Peyer's patch (tissue), 4 donors: ENCODE results near the gene ADGRL3.

Experiments used
- POLR2A ChIP-seq, 2 donors: fragments of 450-650 bp; IDR thresholded peaks; one replicate each; pipeline ENCODE4 v1.5.1; 2017; ENCODE audit warnings: antibody characterized with exemption in 2 of 2, mild to moderate bottlenecking in 2 of 2, moderate library complexity in 2 of 2
- TF ChIP-seq, protein P1 (sequence below), 6 experiments: fragments of 450-650 bp in 4 of 6; fragments of 200-600 bp in 2 of 6; sonication (generic) in 1 of 6; IDR thresholded peaks; one replicate each; pipeline ENCODE4 v1.5.1; 2017 to 2019; ENCODE audit warnings: antibody characterized with exemption in 6 of 6, mild to moderate bottlenecking in 3 of 6, moderate library complexity in 1 of 6

- no peak for TF ChIP-seq POLR2A (IDR thresholded peaks at IDR 0.05)
- TF ChIP-seq, protein P1, sequence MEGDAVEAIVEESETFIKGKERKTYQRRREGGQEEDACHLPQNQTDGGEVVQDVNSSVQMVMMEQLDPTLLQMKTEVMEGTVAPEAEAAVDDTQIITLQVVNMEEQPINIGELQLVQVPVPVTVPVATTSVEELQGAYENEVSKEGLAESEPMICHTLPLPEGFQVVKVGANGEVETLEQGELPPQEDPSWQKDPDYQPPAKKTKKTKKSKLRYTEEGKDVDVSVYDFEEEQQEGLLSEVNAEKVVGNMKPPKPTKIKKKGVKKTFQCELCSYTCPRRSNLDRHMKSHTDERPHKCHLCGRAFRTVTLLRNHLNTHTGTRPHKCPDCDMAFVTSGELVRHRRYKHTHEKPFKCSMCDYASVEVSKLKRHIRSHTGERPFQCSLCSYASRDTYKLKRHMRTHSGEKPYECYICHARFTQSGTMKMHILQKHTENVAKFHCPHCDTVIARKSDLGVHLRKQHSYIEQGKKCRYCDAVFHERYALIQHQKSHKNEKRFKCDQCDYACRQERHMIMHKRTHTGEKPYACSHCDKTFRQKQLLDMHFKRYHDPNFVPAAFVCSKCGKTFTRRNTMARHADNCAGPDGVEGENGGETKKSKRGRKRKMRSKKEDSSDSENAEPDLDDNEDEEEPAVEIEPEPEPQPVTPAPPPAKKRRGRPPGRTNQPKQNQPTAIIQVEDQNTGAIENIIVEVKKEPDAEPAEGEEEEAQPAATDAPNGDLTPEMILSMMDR (IDR thresholded peaks at IDR 0.05) = no peak
These were observed 136.4 kb downstream of the ADGRL3 start for GRCh38 chr4:61336488-61336887.
